Effector memory CD4-positive, alpha-beta T cell (primary cell): ENCODE measurements around the gene SLCO3A1.

Experiments
- DNase-seq, 3 donors: peaks; one replicate each; pipeline ENCODE4 v3.0.0-alpha.2; 2020
- H3K27ac ChIP-seq: 2 replicates; pipeline ENCODE4 v1.7.0; 2013; ENCODE audit warnings: mild to moderate bottlenecking, low read length, moderate library complexity; ENCODE audit not compliant: insufficient read depth, poor library complexity, severe bottlenecking
- H3K27me3 ChIP-seq: replicated peaks from 2 replicates; pipeline ENCODE4 v1.7.0; 2013; ENCODE audit warnings: mild to moderate bottlenecking, low read length; ENCODE audit not compliant: insufficient read depth, control insufficient read depth, poor library complexity, severe bottlenecking
- H3K36me3 ChIP-seq: 2 replicates; pipeline ENCODE4 v1.7.0; 2013; ENCODE audit warnings: mild to moderate bottlenecking, low read length, moderate library complexity; ENCODE audit not compliant: control insufficient read depth, insufficient read depth
- H3K4me1 ChIP-seq: 2 replicates; pipeline ENCODE4 v1.7.0; 2013; ENCODE audit warnings: low read length, mild to moderate bottlenecking; ENCODE audit not compliant: control insufficient read depth, insufficient read depth, poor library complexity, severe bottlenecking
- H3K4me3 ChIP-seq: 2 replicates; pipeline ENCODE4 v1.7.0; 2013; ENCODE audit warnings: low read length, low read depth, mild to moderate bottlenecking; ENCODE audit not compliant: insufficient read depth, poor library complexity, severe bottlenecking
- H3K9me3 ChIP-seq: 2 replicates; pipeline ENCODE4 v1.7.0; 2013; ENCODE audit warnings: mild to moderate bottlenecking, low read length, moderate library complexity; ENCODE audit not compliant: control insufficient read depth

SLCO3A1 gene

DNA sequence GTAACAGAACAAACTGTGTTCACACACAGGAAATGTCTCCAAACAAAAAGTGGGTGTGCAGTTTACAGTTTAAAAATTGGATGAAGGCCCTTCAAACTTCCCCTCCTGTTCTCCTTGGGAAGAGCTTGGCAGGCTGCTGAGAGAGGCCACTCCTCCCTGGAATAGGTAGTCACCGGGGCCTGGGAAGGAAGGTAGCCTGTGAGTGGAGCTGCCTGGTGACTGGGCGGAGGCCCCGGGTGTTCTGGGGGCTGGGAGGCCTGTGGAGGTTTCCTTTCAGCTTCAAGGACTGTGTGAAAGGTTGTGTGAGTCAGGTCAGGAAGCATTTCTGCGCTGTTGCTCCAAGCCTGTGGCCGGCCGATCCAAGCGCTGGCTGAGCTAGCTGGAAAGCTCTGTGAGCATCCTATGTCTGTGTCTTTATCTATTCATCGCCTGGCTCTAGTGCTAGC, 14.1 kb downstream of the SLCO3A1 start:
- Histone ChIP-seq H3K9me3 (no peaks in the 10 kb centered on the region), H3K4me1 (peaks cover 62% of the 10 kb centered on the region), H3K36me3 (no peaks in the 10 kb centered on the region), H3K4me3 (no peak overlapping the region), H3K27ac (peak overlapping the region; percentile 24), H3K27me3 (no peaks in the 10 kb centered on the region)
- no peak for DNase-seq

DNA sequence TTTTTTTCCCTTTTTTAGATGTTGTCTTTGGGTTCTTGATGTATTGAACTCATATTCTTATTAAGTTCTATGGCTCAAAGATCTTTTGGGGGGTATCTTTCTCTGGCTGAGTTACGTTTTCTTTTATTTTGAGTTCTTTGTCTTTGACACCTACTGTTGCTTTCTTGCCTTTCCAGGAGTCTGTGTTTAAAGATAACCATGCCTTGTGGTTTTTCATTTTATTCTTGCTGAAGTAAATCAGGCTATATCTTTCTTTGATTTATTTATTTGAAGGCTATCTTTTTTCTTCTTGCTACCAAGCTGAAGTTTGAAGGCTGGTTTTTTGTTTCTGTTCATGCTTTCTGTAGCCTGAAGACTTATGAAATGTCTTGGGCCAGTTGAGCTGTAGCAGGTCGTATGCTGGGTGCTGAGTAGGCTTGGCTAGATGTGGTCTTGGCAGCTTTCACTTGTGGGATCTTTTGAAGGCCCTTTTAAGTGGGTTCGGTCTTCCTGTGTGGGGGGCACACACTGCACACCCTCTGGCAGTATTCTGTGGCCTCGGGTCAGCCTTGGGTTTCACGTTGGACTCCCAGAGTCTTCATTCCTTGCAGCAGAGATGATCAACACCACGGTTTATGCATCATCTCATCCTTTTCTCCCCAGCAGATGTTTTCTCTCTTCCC, 17.5 kb downstream of the SLCO3A1 start:
- H3K27me3 ChIP-seq = no peaks in the 10 kb centered on the region
- H3K4me3 ChIP-seq = peak overlapping the region; percentile 11
- H3K36me3 ChIP-seq = peaks cover 6% of the 10 kb centered on the region
- H3K4me1 ChIP-seq = peaks cover 36% of the 10 kb centered on the region
- H3K9me3 ChIP-seq = no peaks in the 10 kb centered on the region
- DNase-seq = no peak
- no peak overlapping the region for H3K27ac ChIP-seq

DNA sequence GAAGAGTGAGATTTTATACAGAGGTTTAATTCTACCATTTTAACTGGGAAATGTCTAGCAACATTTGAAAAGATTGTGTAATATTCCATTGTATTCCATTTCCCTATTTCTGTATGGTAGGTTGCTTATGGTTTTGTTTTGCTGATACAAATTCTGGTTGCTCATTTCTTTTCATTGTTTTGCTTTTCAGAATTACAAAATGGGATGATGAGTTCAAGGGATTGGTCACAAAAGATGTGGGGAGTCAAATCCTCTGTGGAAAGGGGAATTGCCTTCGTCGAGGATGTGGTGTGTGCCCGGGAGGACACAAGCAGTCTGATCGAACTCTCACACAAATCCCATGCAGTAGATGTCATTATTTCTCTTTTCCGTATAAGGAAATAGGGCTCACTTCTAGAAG, 18.3 kb downstream of the SLCO3A1 start:
- DNase-seq = no peak
- Histone ChIP-seq H3K27me3 (no peaks in the 10 kb centered on the region), H3K27ac (no peak overlapping the region), H3K9me3 (no peaks in the 10 kb centered on the region), H3K36me3 (peaks cover 6% of the 10 kb centered on the region), H3K4me3 (no peak overlapping the region), H3K4me1 (peaks cover 28% of the 10 kb centered on the region)

DNA sequence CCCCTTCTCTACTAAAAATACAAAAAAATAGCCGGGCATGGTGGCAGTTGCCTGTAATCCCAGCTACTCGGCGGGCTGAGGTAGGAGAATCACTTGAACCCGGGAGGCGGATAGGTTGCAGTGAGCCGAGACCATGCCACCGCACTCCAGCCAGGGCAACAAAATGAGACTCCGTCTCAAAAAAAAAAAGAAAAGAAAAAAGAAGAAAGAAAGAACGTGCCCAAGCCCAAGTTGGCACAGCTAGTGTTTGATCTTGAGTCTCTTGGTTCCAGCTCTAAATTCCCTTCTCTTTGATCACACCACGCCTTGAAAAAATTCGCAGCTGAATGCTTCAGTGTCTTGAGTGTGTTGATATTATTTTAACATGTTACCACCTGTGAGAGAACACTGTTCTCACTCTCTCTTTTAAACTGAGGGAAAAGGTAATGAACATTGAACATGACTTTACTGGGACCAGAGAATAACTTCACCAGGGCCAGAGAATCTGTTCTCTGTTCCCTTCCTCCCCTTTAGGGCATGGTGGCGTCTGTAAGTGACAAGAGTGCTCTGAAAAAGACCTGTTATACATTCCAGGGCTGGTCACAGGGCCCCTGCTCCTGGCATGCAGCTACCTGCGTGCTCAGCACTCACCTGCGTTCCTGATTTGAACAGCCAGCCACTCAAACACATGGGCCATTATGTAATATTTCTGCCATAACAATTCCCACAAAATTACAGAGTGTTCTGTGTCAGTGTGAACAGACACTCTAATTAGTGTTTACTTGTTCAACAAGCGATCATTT, 19.0 kb downstream of the SLCO3A1 start:
- Histone ChIP-seq H3K4me1 (peaks cover 21% of the 10 kb centered on the region), H3K9me3 (no peaks in the 10 kb centered on the region), H3K27ac (no peak overlapping the region), H3K27me3 (no peaks in the 10 kb centered on the region), H3K36me3 (peaks cover 6% of the 10 kb centered on the region), H3K4me3 (no peak overlapping the region)
- DNase-seq = no peak

DNA sequence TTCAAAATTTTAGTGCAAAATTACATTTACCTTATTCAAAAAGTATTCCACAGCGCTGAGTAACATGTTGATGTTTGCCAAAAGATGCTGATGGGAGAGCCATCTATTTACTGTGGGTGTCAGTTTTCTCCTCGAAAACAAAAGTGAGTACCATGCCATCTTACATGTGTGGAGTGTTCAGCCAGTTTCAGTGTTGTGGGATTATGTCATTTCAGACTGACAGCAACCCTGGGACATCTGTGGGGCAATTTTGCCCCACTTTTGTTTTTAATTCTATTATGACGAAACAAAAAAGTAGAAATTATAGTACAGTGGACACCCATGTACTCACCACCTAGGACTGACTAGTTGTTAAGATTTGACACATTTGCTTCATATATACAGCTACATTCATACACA, 19.6 kb downstream of the SLCO3A1 start:
- no peak overlapping the region for H3K4me3 ChIP-seq
- no peaks in the 10 kb centered on the region for H3K9me3 ChIP-seq
- no peaks in the 10 kb centered on the region for H3K27me3 ChIP-seq
- no peak for DNase-seq
- peaks cover 15% of the 10 kb centered on the region for H3K4me1 ChIP-seq
- H3K27ac ChIP-seq = no peak overlapping the region
- H3K36me3 ChIP-seq = peaks cover 6% of the 10 kb centered on the region

DNA sequence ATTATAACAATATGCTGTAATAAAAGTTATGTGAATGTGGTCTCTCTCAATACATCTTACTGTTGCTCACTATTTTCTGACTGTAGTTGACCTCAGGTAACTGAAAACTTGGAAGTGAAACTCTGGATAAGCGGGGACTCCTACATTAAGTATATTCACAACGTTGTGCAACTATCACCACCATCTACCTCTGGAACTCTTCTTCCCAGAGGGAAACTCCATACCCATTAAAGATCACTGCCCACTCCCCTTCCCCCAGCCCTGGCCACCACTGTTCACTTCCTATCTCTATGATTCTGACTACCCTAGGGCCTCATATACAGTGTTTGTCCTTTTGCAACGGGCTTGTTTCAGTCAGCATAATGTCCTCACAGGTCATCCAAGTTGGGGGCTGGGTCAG, 20.7 kb downstream of the SLCO3A1 start:
- H3K36me3 ChIP-seq = peaks cover 6% of the 10 kb centered on the region
- no peak overlapping the region for H3K27ac ChIP-seq
- no peaks in the 10 kb centered on the region for H3K9me3 ChIP-seq
- H3K4me3 ChIP-seq = no peak overlapping the region
- no peak for DNase-seq
- H3K27me3 ChIP-seq = no peaks in the 10 kb centered on the region
- peaks cover 15% of the 10 kb centered on the region for H3K4me1 ChIP-seq

DNA sequence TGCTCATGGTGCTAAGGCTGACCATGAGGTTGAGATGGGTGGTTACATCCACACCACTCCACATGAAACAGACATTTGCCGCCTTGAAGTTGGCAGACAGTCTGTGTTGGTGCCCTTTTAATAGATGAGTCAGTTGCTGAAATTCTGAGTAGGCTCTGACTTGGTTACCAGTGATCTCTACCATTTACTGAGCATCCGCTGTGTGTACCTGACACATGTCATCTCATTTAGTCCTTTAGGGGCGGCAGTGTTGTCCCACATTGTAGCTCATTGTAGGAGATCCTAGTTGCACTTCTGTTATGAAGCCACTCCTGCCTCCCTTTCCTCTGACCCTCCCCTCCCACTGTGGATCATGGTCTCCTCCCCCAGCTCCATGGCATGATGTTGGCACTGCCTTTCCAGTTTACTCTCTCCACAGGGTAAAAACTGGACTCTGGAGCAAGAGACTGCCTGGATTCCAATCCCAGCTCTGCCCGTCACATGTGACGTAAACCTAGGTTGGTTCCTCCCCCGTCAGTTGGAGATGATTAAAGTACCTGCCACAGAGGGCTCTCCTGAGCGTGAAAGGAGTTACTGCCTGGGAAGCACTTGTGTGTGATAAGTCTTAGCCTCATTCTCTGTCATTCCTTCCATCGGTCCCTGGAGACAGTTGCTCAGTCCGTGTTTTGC, 21.6 kb downstream of the SLCO3A1 start:
- no peak for DNase-seq
- H3K9me3 ChIP-seq = no peaks in the 10 kb centered on the region
- no peaks in the 10 kb centered on the region for H3K27me3 ChIP-seq
- H3K27ac ChIP-seq = no peak overlapping the region
- no peak overlapping the region for H3K4me3 ChIP-seq
- H3K36me3 ChIP-seq = peaks cover 6% of the 10 kb centered on the region
- H3K4me1 ChIP-seq = peaks cover 10% of the 10 kb centered on the region

DNA sequence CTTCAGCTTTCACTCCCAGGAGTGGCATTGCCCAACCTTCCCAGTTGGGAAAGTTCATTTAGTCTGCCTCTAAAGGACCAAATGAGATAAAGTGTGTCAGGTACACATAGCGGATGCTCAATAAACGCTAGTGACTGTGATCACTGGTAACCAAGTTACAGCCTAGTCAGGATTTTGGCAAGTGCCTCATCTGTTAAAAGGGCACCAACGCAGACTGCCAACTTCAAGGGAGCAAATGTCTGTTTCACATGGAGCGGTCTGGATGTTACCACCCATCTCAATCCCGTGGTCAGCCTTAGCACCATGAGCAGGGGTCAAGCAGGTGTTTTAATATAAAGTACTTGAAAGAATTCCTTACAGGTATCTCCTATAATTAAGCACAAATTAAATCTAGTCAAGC, 22.7 kb downstream of the SLCO3A1 start:
- peaks cover 6% of the 10 kb centered on the region for H3K36me3 ChIP-seq
- DNase-seq = no peak
- peaks cover 5% of the 10 kb centered on the region for H3K4me1 ChIP-seq
- no peak overlapping the region for H3K4me3 ChIP-seq
- H3K27ac ChIP-seq = no peak overlapping the region
- no peaks in the 10 kb centered on the region for H3K27me3 ChIP-seq
- no peaks in the 10 kb centered on the region for H3K9me3 ChIP-seq

DNA sequence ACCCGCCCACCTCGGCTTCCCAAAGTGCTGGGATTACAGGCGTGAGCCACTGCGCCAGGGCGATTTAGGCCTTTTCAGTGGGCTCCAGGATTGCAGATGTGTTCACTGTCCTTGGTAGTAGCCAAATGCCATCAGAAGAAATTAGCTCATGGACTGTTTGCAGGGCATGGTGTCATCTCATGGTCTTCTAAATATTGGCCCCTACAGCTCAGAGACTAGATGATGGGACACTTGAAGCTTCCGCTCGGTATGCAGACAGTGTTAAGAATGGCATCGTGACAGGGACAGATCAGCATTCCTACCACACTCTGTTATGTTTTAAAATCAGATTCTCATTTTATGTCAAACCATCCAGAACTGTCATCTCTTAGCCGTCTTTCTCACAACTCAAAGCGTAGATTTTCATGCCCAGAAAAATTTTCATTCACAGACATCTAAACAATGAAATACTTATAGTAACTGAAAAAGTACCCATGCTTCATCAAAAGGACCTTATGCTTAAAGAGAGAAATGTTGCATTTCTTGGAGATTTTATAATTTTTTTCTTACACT, 24.9 kb downstream of the SLCO3A1 start:
- Histone ChIP-seq H3K4me3 (no peak overlapping the region), H3K27ac (no peak overlapping the region), H3K4me1 (no peaks in the 10 kb centered on the region), H3K9me3 (no peaks in the 10 kb centered on the region), H3K27me3 (no peaks in the 10 kb centered on the region), H3K36me3 (peaks cover 6% of the 10 kb centered on the region)
- DNase-seq = no peak

DNA sequence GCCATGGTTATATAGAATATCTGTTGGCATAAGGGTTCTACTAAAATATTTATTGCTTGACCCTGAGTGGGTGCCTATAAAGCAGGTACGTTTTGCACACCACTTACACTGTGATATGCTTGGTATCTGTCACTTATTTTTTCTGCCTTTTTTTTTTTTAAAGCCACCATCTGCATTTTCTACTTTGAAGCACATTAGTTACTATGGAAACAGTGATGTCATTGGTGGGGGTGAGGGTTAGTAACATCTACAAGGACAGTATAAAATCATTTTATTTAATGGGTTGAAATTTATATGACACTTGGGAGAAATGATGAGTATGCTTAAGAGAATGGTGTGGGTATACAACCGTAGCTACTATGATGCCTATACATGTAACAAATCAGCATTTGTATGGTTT, 25.6 kb downstream of the SLCO3A1 start:
- H3K27me3 ChIP-seq = no peaks in the 10 kb centered on the region
- H3K4me3 ChIP-seq = no peak overlapping the region
- no peak for DNase-seq
- peaks cover 6% of the 10 kb centered on the region for H3K36me3 ChIP-seq
- H3K9me3 ChIP-seq = no peaks in the 10 kb centered on the region
- H3K4me1 ChIP-seq = no peaks in the 10 kb centered on the region
- H3K27ac ChIP-seq = no peak overlapping the region
